ENCODE data around the gene HNRNPK. TPM values are rescaled to one million over a fixed set of nuclear protein-coding genes. Genes with fewer than 3 reads are reported as not detected.

Gene HNRNPK
- total and polyA plus RNA-seq, 10 of the 15 experiments (the other 5 are each of a cell fraction or from before 2014, with no cell fraction given): 235 to 970 (median 652) TPM

DNA sequence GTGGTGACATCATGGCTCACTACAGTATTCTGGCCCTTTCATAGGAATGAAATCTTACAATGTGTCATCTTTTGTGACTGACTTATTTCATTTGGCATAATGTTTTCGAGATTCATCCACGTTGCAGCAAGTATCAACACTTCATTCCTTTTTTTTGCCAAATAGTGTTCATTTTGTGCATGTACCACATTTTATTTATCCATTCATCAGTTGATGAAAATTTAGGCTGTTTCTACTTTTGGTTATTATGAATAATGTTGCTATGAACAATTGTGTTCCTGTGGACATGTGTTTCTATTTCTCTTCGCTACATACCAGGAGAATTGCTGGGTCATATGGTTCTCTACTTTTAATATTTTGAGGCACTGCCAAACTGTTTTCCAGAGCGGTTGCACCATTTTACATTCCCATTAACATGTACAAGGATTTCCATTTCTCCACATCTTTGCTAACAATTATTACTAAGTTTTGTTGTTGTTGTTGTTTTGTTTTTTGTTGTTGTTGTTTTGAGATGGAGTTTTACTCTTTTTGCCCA lies 44.1 kb upstream of the HNRNPK start:
- FAIRE-seq (no peak), DNase-seq (ENCODE audit: low read depth, low spot score) (no peak), ATAC-seq (no peak)
- no peak overlapping the region for H3K4me2 ChIP-seq (ENCODE audit: control insufficient read depth, insufficient read depth)
- ChIA-PET POLR2A (interaction anchor here (0.6 kb wide), 1 partner anchor 38 kb away, joined by 3 read pairs; no protein-coding TSS in a partner anchor), CTCF (no interaction called here), RAD21 (ENCODE audit: unreplicated experiment) (interaction anchor here (0.6 kb wide), 1 partner anchor 87 kb away, joined by 3 read pairs; no protein-coding TSS in a partner anchor), SMC1A (ENCODE audit: uncharacterized antibody, unreplicated experiment) (interaction anchor here (0.6 kb wide), 1 partner anchor 95 kb away, joined by 4 read pairs; no protein-coding TSS in a partner anchor)
- H3K9me3 ChIP-seq (replicated peaks; ENCODE audit: control insufficient read depth, insufficient read depth, low read length): no peaks in the 10 kb centered on the region
- no peak overlapping the region for H3K4me3 ChIP-seq
- no peaks in the 10 kb centered on the region for H3K79me2 ChIP-seq (ENCODE audit: control insufficient read depth, insufficient read depth, low read length)
- TF ChIP-seq, protein P1, sequence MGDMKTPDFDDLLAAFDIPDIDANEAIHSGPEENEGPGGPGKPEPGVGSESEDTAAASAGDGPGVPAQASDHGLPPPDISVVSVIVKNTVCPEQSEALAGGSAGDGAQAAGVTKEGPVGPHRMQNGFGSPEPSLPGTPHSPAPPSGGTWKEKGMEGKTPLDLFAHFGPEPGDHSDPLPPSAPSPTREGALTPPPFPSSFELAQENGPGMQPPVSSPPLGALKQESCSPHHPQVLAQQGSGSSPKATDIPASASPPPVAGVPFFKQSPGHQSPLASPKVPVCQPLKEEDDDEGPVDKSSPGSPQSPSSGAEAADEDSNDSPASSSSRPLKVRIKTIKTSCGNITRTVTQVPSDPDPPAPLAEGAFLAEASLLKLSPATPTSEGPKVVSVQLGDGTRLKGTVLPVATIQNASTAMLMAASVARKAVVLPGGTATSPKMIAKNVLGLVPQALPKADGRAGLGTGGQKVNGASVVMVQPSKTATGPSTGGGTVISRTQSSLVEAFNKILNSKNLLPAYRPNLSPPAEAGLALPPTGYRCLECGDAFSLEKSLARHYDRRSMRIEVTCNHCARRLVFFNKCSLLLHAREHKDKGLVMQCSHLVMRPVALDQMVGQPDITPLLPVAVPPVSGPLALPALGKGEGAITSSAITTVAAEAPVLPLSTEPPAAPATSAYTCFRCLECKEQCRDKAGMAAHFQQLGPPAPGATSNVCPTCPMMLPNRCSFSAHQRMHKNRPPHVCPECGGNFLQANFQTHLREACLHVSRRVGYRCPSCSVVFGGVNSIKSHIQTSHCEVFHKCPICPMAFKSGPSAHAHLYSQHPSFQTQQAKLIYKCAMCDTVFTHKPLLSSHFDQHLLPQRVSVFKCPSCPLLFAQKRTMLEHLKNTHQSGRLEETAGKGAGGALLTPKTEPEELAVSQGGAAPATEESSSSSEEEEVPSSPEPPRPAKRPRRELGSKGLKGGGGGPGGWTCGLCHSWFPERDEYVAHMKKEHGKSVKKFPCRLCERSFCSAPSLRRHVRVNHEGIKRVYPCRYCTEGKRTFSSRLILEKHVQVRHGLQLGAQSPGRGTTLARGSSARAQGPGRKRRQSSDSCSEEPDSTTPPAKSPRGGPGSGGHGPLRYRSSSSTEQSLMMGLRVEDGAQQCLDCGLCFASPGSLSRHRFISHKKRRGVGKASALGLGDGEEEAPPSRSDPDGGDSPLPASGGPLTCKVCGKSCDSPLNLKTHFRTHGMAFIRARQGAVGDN (IDR thresholded peaks at IDR 0.05): no peak
- TF ChIP-seq STAT1 (conservative IDR thresholded peaks at IDR 0.05) (no peak), MTA2 (IDR thresholded peaks at IDR 0.05; ENCODE audit: low read depth) (no peak), ZBTB40 (IDR thresholded peaks at IDR 0.05; ENCODE audit: borderline replicate concordance) (no peak), POLR2AphosphoS2 (IDR thresholded peaks at IDR 0.05; ENCODE audit: low read depth, low read length) (no peak), SUZ12 (IDR thresholded peaks at IDR 0.05; ENCODE audit: unreplicated experiment) (no peak), ZNF24 (IDR thresholded peaks at IDR 0.05) (no peak)
- no TSS peak for BruUV-seq (replicated peaks)
- intact Hi-C loops (cut with micrococcal nuclease; ENCODE audit: unreplicated experiment): no loop called here
- H3K36me3 ChIP-seq (ENCODE audit: control insufficient read depth in 2 of 2, insufficient read depth in 2 of 2, low read length in 1 of 2): no peaks in the 10 kb centered on the region
- no peaks in the 10 kb centered on the region for H4K20me1 ChIP-seq (ENCODE audit: control insufficient read depth, insufficient read depth)
- no peak overlapping the region for H3K9ac ChIP-seq (ENCODE audit: control insufficient read depth, insufficient read depth, low read length)
- WGBS (ENCODE audit: insufficient coverage, insufficient replicate concordance, low lambda C conversion rate, missing lambda C conversion rate): 57% methylated on average over 4 of the region's 4 CpGs
- no peaks in the 10 kb centered on the region for H3K27me3 ChIP-seq (replicated peaks in 1 of 2; ENCODE audit: control insufficient read depth in 2 of 2, insufficient read depth in 2 of 2, low read length in 1 of 2)
- in situ Hi-C loops (cut with MboI): no loop called here
- H3K4me1 ChIP-seq (ENCODE audit: control insufficient read depth, insufficient read depth, low read length): no peaks in the 10 kb centered on the region
- no peak overlapping the region for H3K27ac ChIP-seq (ENCODE audit: control insufficient read depth, insufficient read depth)
- no peak overlapping the region for H2AFZ ChIP-seq (ENCODE audit: control insufficient read depth, low read depth, low read length)
